Measurements from ENCODE around the gene TENM3. TPM values are rescaled to one million over a fixed set of nuclear protein-coding genes. Genes with fewer than 3 reads are reported as not detected.

TENM3 gene
- total RNA-seq, 2 experiments from 2014 or later = not detected

- peaks cover 38% of the 10 kb centered on the region for H3K27me3 Mint-ChIP-seq
- ChIA-PET POLR2A (no interaction called here), CTCF (no interaction called here)
- no peak overlapping the region for H3K27ac Mint-ChIP-seq
- intact Hi-C loops (cut with micrococcal nuclease) = no loop called here
- no peak for DNase-seq
- no peak overlapping the region for H3K4me3 Mint-ChIP-seq
- no peaks in the 10 kb centered on the region for H3K4me1 Mint-ChIP-seq (ENCODE audit: low read depth)
- H3K36me3 Mint-ChIP-seq = no peaks in the 10 kb centered on the region
- no peaks in the 10 kb centered on the region for H3K9me3 Mint-ChIP-seq
Observed at GRCh38 chr4:182835006-182835740, 592.0 kb downstream of the TENM3 start.

- H3K36me3 Mint-ChIP-seq = no peaks in the 10 kb centered on the region
- CTCF ChIA-PET = interaction anchor here (0.7 kb wide), 2 partner anchors 90 to 367 kb away, joined by 5 to 9 read pairs; no protein-coding TSS in a partner anchor
- intact Hi-C loops (cut with micrococcal nuclease) = no loop called here
- POLR2A ChIA-PET = no interaction called here
- H3K27ac Mint-ChIP-seq = no peak overlapping the region
- no peak for DNase-seq
- H3K27me3 Mint-ChIP-seq = peaks cover 33% of the 10 kb centered on the region
- no peak overlapping the region for H3K4me3 Mint-ChIP-seq
- H3K4me1 Mint-ChIP-seq (ENCODE audit: low read depth) = no peaks in the 10 kb centered on the region
- no peaks in the 10 kb centered on the region for H3K9me3 Mint-ChIP-seq
Observed at GRCh38 chr4:182837831-182838230, 594.6 kb downstream of the TENM3 start.

GRCh38 chr4:182838535-182838934 is 595.3 kb downstream of the TENM3 start:
- no peak overlapping the region for H3K4me3 Mint-ChIP-seq
- H3K27me3 Mint-ChIP-seq = peaks cover 34% of the 10 kb centered on the region
- H3K36me3 Mint-ChIP-seq = no peaks in the 10 kb centered on the region
- no peaks in the 10 kb centered on the region for H3K9me3 Mint-ChIP-seq
- ChIA-PET CTCF (interaction anchor here (0.7 kb wide), 2 partner anchors 89 to 368 kb away, joined by 5 to 9 read pairs; no protein-coding TSS in a partner anchor), POLR2A (no interaction called here)
- no peak for DNase-seq
- intact Hi-C loops (cut with micrococcal nuclease) = no loop called here
- H3K4me1 Mint-ChIP-seq (ENCODE audit: low read depth) = no peaks in the 10 kb centered on the region
- H3K27ac Mint-ChIP-seq = no peak overlapping the region

- peaks cover 34% of the 10 kb centered on the region for H3K27me3 Mint-ChIP-seq
- H3K4me3 Mint-ChIP-seq = no peak overlapping the region
- intact Hi-C loops (cut with micrococcal nuclease) = no loop called here
- no peak overlapping the region for H3K27ac Mint-ChIP-seq
- DNase-seq = no peak
- H3K9me3 Mint-ChIP-seq = no peaks in the 10 kb centered on the region
- ChIA-PET CTCF (no interaction called here), POLR2A (no interaction called here)
- no peaks in the 10 kb centered on the region for H3K36me3 Mint-ChIP-seq
- no peaks in the 10 kb centered on the region for H3K4me1 Mint-ChIP-seq (ENCODE audit: low read depth)
Observed at GRCh38 chr4:182839256-182839655, 596.1 kb downstream of the TENM3 start.

- Mint-ChIP-seq H3K27ac (no peak overlapping the region), H3K36me3 (no peaks in the 10 kb centered on the region), H3K9me3 (no peaks in the 10 kb centered on the region), H3K4me3 (no peak overlapping the region), H3K27me3 (peaks cover 35% of the 10 kb centered on the region), H3K4me1 (ENCODE audit: low read depth) (no peaks in the 10 kb centered on the region)
- ChIA-PET POLR2A (no interaction called here), CTCF (no interaction called here)
- intact Hi-C loops (cut with micrococcal nuclease) = no loop called here
- no peak for DNase-seq
Observed at GRCh38 chr4:182840108-182840507, 596.9 kb downstream of the TENM3 start.

GRCh38 chr4:182842104-182842600 is 599.0 kb downstream of the TENM3 start:
- POLR2A ChIA-PET = no interaction called here
- no peak overlapping the region for H3K4me3 Mint-ChIP-seq
- H3K27ac Mint-ChIP-seq = no peak overlapping the region
- H3K36me3 Mint-ChIP-seq = no peaks in the 10 kb centered on the region
- no peaks in the 10 kb centered on the region for H3K4me1 Mint-ChIP-seq (ENCODE audit: low read depth)
- H3K9me3 Mint-ChIP-seq = no peaks in the 10 kb centered on the region
- CTCF ChIA-PET = no interaction called here
- intact Hi-C loops (cut with micrococcal nuclease) = no loop called here
- no peak for DNase-seq
- peaks cover 22% of the 10 kb centered on the region for H3K27me3 Mint-ChIP-seq

- CTCF ChIA-PET = no interaction called here
- peaks cover 15% of the 10 kb centered on the region for H3K27me3 Mint-ChIP-seq
- intact Hi-C loops (cut with micrococcal nuclease) = no loop called here
- H3K27ac Mint-ChIP-seq = no peak overlapping the region
- H3K4me3 Mint-ChIP-seq = no peak overlapping the region
- no peaks in the 10 kb centered on the region for H3K9me3 Mint-ChIP-seq
- POLR2A ChIA-PET = no interaction called here
- no peaks in the 10 kb centered on the region for H3K36me3 Mint-ChIP-seq
- no peaks in the 10 kb centered on the region for H3K4me1 Mint-ChIP-seq (ENCODE audit: low read depth)
- DNase-seq = no peak
Observed at GRCh38 chr4:182842759-182843390, 599.7 kb downstream of the TENM3 start.

- Mint-ChIP-seq H3K4me3 (no peak overlapping the region), H3K4me1 (ENCODE audit: low read depth) (no peaks in the 10 kb centered on the region), H3K27ac (no peak overlapping the region), H3K36me3 (no peaks in the 10 kb centered on the region), H3K27me3 (peaks cover 13% of the 10 kb centered on the region), H3K9me3 (no peaks in the 10 kb centered on the region)
- POLR2A ChIA-PET = interaction anchor here (0.6 kb wide), 1 partner anchor 56 kb away, joined by 3 read pairs; no protein-coding TSS in a partner anchor
- CTCF ChIA-PET = no interaction called here
- intact Hi-C loops (cut with micrococcal nuclease) = no loop called here
- no peak for DNase-seq
Observed at GRCh38 chr4:182843808-182844325, 600.7 kb downstream of the TENM3 start.

- Mint-ChIP-seq H3K4me1 (ENCODE audit: low read depth) (no peaks in the 10 kb centered on the region), H3K9me3 (no peaks in the 10 kb centered on the region), H3K27me3 (peaks cover 8% of the 10 kb centered on the region), H3K36me3 (no peaks in the 10 kb centered on the region), H3K4me3 (no peak overlapping the region), H3K27ac (no peak overlapping the region)
- POLR2A ChIA-PET = no interaction called here
- intact Hi-C loops (cut with micrococcal nuclease) = no loop called here
- CTCF ChIA-PET = no interaction called here
- no peak for DNase-seq
Observed at GRCh38 chr4:182845618-182846017, 602.4 kb downstream of the TENM3 start.

- intact Hi-C loops (cut with micrococcal nuclease) = no loop called here
- no peak overlapping the region for H3K27ac Mint-ChIP-seq
Observed at GRCh38 chr4:182846036-182846435, 602.8 kb downstream of the TENM3 start.

GRCh38 chr4:182847576-182848450 is 604.6 kb downstream of the TENM3 start:
- Mint-ChIP-seq H3K27me3 (peaks cover 8% of the 10 kb centered on the region), H3K9me3 (no peaks in the 10 kb centered on the region), H3K36me3 (no peaks in the 10 kb centered on the region), H3K4me1 (ENCODE audit: low read depth) (no peaks in the 10 kb centered on the region), H3K4me3 (no peak overlapping the region), H3K27ac (no peak overlapping the region)
- no peak for DNase-seq
- ChIA-PET CTCF (interaction anchor here (0.5 kb wide), 1 partner anchor 464 kb away, joined by 3 read pairs; no protein-coding TSS in a partner anchor), POLR2A (interaction anchor here (0.5 kb wide), 1 partner anchor 21 kb away, joined by 3 read pairs; no protein-coding TSS in a partner anchor)
- intact Hi-C loops (cut with micrococcal nuclease) = no loop called here

More at GRCh38 chr4:182846036-182846435, 602.8 kb downstream of the TENM3 start:
- Mint-ChIP-seq H3K4me3 (no peak overlapping the region), H3K36me3 (no peaks in the 10 kb centered on the region), H3K4me1 (ENCODE audit: low read depth) (no peaks in the 10 kb centered on the region), H3K27me3 (peaks cover 8% of the 10 kb centered on the region), H3K9me3 (no peaks in the 10 kb centered on the region)
- CTCF ChIA-PET = no interaction called here
- POLR2A ChIA-PET = no interaction called here
- DNase-seq = no peak

GRCh38 chr4:182848685-182849084 is 605.5 kb downstream of the TENM3 start:
- H3K36me3 Mint-ChIP-seq = no peaks in the 10 kb centered on the region
- DNase-seq = no peak
- ChIA-PET CTCF (interaction anchor here (0.5 kb wide), 1 partner anchor 465 kb away, joined by 3 read pairs; no protein-coding TSS in a partner anchor), POLR2A (no interaction called here)
- H3K4me3 Mint-ChIP-seq = no peak overlapping the region
- H3K27me3 Mint-ChIP-seq = peaks cover 6% of the 10 kb centered on the region
- H3K4me1 Mint-ChIP-seq (ENCODE audit: low read depth) = no peaks in the 10 kb centered on the region
- H3K9me3 Mint-ChIP-seq = peaks cover 4% of the 10 kb centered on the region
- intact Hi-C loops (cut with micrococcal nuclease) = no loop called here
- H3K27ac Mint-ChIP-seq = no peak overlapping the region

Data from activated CD4-positive, alpha-beta memory T cell treated with anti-CD3 and anti-CD28 coated beads for 36 hours (primary cell).